ENCODE results near the gene PHLDA3.

PHLDA3 gene

GRCh38 chr1:201471772-201472171 lies 2.8 kb upstream of the PHLDA3 start:
- DNase-seq: no peak
- TF ChIP-seq GATA1 (IDR thresholded peaks at IDR 0.05; ENCODE audit: low read depth, low read length) (no peak), POLR2A (IDR thresholded peaks at IDR 0.05; ENCODE audit: low read length) (no peak)

GRCh38 chr1:201470581-201470980 lies 1.6 kb upstream of the PHLDA3 start:
- no peak for TF ChIP-seq GATA1 (IDR thresholded peaks at IDR 0.05; ENCODE audit: low read depth, low read length)
- TF ChIP-seq POLR2A (IDR thresholded peaks at IDR 0.05; ENCODE audit: low read length): no peak
- DNase-seq: no peak

GRCh38 chr1:201469645-201470074 lies 672 bp upstream of the PHLDA3 start:
- no peak for DNase-seq
- TF ChIP-seq GATA1 (IDR thresholded peaks at IDR 0.05; ENCODE audit: low read depth, low read length) (no peak), POLR2A (IDR thresholded peaks at IDR 0.05; ENCODE audit: low read length) (no peak)

- DNase-seq: peak; percentile 37 to 47
- TF ChIP-seq GATA1 (IDR thresholded peaks at IDR 0.05; ENCODE audit: low read depth, low read length): no peak
Measured at GRCh38 chr1:201468501-201468843, 516 bp downstream of the PHLDA3 start.

GRCh38 chr1:201466492-201466891 lies 2.5 kb downstream of the PHLDA3 start:
- DNase-seq: no peak
- no peak for TF ChIP-seq GATA1 (IDR thresholded peaks at IDR 0.05; ENCODE audit: low read depth, low read length)
- no peak for TF ChIP-seq POLR2A (IDR thresholded peaks at IDR 0.05; ENCODE audit: low read length)

GRCh38 chr1:201465698-201466290 lies 3.2 kb downstream of the PHLDA3 start:
- TF ChIP-seq GATA1 (IDR thresholded peaks at IDR 0.05; ENCODE audit: low read depth, low read length) (no peak), POLR2A (IDR thresholded peaks at IDR 0.05; ENCODE audit: low read length) (no peak)
- no peak for DNase-seq

- DNase-seq: no peak
- no peak for TF ChIP-seq POLR2A (IDR thresholded peaks at IDR 0.05; ENCODE audit: low read length)
- TF ChIP-seq GATA1 (IDR thresholded peaks at IDR 0.05; ENCODE audit: low read depth, low read length): no peak
Measured at GRCh38 chr1:201463071-201463552, 5.9 kb downstream of the PHLDA3 start.

- DNase-seq: no peak
- no peak for TF ChIP-seq POLR2A (IDR thresholded peaks at IDR 0.05; ENCODE audit: low read length)
Measured at GRCh38 chr1:201461645-201462441, 7.1 kb downstream of the PHLDA3 start.

- TF ChIP-seq POLR2A (IDR thresholded peaks at IDR 0.05; ENCODE audit: low read length) (no peak), GATA1 (IDR thresholded peaks at IDR 0.05; ENCODE audit: low read depth, low read length) (no peak)
- DNase-seq: no peak
Measured at GRCh38 chr1:201460814-201461644, 8.0 kb downstream of the PHLDA3 start.

GRCh38 chr1:201459775-201460174 lies 9.2 kb downstream of the PHLDA3 start:
- TF ChIP-seq POLR2A (IDR thresholded peaks at IDR 0.05; ENCODE audit: low read length) (no peak), GATA1 (IDR thresholded peaks at IDR 0.05; ENCODE audit: low read depth, low read length) (no peak)
- DNase-seq: no peak

- no peak for TF ChIP-seq GATA1 (IDR thresholded peaks at IDR 0.05; ENCODE audit: low read depth, low read length)
- TF ChIP-seq POLR2A (IDR thresholded peaks at IDR 0.05; ENCODE audit: low read length): no peak
Measured at GRCh38 chr1:201459052-201459451, 9.9 kb downstream of the PHLDA3 start.

GRCh38 chr1:201457508-201457960 lies 11.5 kb downstream of the PHLDA3 start:
- TF ChIP-seq GATA1 (IDR thresholded peaks at IDR 0.05; ENCODE audit: low read depth, low read length): no peak
- TF ChIP-seq POLR2A (IDR thresholded peaks at IDR 0.05; ENCODE audit: low read length): no peak

More at GRCh38 chr1:201459052-201459451, 9.9 kb downstream of the PHLDA3 start:
- DNase-seq: no peak

GRCh38 chr1:201456499-201457309 lies 12.3 kb downstream of the PHLDA3 start:
- TF ChIP-seq GATA1 (IDR thresholded peaks at IDR 0.05; ENCODE audit: low read depth, low read length): no peak
- no peak for TF ChIP-seq POLR2A (IDR thresholded peaks at IDR 0.05; ENCODE audit: low read length)
- DNase-seq: no peak

More at GRCh38 chr1:201457508-201457960, 11.5 kb downstream of the PHLDA3 start:
- no peak for DNase-seq
